T-helper 1 cell treated with Interleukin-12 subunit alpha and Interleukin-12 subunit beta and Interleukin-4 antibody, amounts not matched to agents 30 μg/mL and 1 μg/mL, for 36 hours (primary cell): ENCODE results near the gene ARG2.
"Not testable (repeated sequence)": the region's sequence is repeated elsewhere in the genome, so short reads cannot be mapped to it uniquely, and the experiment has no call there.

Experiments
- H3K27ac Mint-ChIP-seq: one replicate; pipeline ENCODE4 v1.8.0; 2021; ENCODE audit warnings: mild to moderate bottlenecking, mixed read lengths
- H3K27me3 Mint-ChIP-seq: one replicate; pipeline ENCODE4 v1.8.0; 2021; ENCODE audit warnings: low read depth, mixed read lengths
- H3K36me3 Mint-ChIP-seq: one replicate; pipeline ENCODE4 v1.8.0; 2021; ENCODE audit warnings: low read depth, mixed read lengths
- H3K4me1 Mint-ChIP-seq: one replicate; pipeline ENCODE4 v1.8.0; 2021; ENCODE audit warnings: low read depth, mixed read lengths
- H3K4me3 Mint-ChIP-seq: one replicate; pipeline ENCODE4 v1.8.0; 2021; ENCODE audit warnings: mild to moderate bottlenecking, moderate library complexity, mixed read lengths
- H3K9me3 Mint-ChIP-seq: one replicate; pipeline ENCODE4 v1.8.0; 2021; ENCODE audit warnings: mixed read lengths

ARG2 gene

GRCh38 chr14:67602995-67603545 is 16.6 kb upstream of the ARG2 start:
- Mint-ChIP-seq H3K27me3 (peaks cover 20% of the 10 kb centered on the region), H3K9me3 (no peaks in the 10 kb centered on the region), H3K36me3 (peaks cover 5% of the 10 kb centered on the region), H3K27ac (no peak overlapping the region), H3K4me1 (peaks cover 22% of the 10 kb centered on the region), H3K4me3 (no peak overlapping the region)

- no peak overlapping the region for H3K27ac Mint-ChIP-seq
- H3K4me3 Mint-ChIP-seq = no peak overlapping the region
- no peaks in the 10 kb centered on the region for H3K36me3 Mint-ChIP-seq
- no peaks in the 10 kb centered on the region for H3K9me3 Mint-ChIP-seq
- no peaks in the 10 kb centered on the region for H3K4me1 Mint-ChIP-seq
- H3K27me3 Mint-ChIP-seq = peaks cover 18% of the 10 kb centered on the region
These were observed 12.1 kb upstream of the ARG2 start for GRCh38 chr14:67607646-67608045.

GRCh38 chr14:67609642-67610310 is 9.9 kb upstream of the ARG2 start:
- peaks cover 13% of the 10 kb centered on the region for H3K27me3 Mint-ChIP-seq
- H3K4me3 Mint-ChIP-seq = no peak overlapping the region
- no peaks in the 10 kb centered on the region for H3K36me3 Mint-ChIP-seq
- no peak overlapping the region for H3K27ac Mint-ChIP-seq
- H3K4me1 Mint-ChIP-seq = no peaks in the 10 kb centered on the region
- H3K9me3 Mint-ChIP-seq = no peaks in the 10 kb centered on the region

GRCh38 chr14:67610491-67610890 is 9.2 kb upstream of the ARG2 start:
- H3K9me3 Mint-ChIP-seq = no peaks in the 10 kb centered on the region
- no peak overlapping the region for H3K4me3 Mint-ChIP-seq
- H3K27ac Mint-ChIP-seq = no peak overlapping the region
- no peaks in the 10 kb centered on the region for H3K4me1 Mint-ChIP-seq
- no peaks in the 10 kb centered on the region for H3K36me3 Mint-ChIP-seq
- H3K27me3 Mint-ChIP-seq = peaks cover 19% of the 10 kb centered on the region

GRCh38 chr14:67618617-67619063 is 1.1 kb upstream of the ARG2 start:
- Mint-ChIP-seq H3K27ac (peak overlapping the region; percentile 83), H3K27me3 (peaks cover 19% of the 10 kb centered on the region), H3K4me1 (peaks cover 28% of the 10 kb centered on the region), H3K4me3 (peak overlapping the region; percentile 77), H3K36me3 (no peaks in the 10 kb centered on the region), H3K9me3 (no peaks in the 10 kb centered on the region)

GRCh38 chr14:67620217-67620785 is 581 bp downstream of the ARG2 start:
- H3K27me3 Mint-ChIP-seq = peaks cover 12% of the 10 kb centered on the region
- H3K27ac Mint-ChIP-seq = peak overlapping the region; percentile 59
- H3K9me3 Mint-ChIP-seq = no peaks in the 10 kb centered on the region
- no peaks in the 10 kb centered on the region for H3K36me3 Mint-ChIP-seq
- peak overlapping the region; percentile 85 for H3K4me3 Mint-ChIP-seq
- H3K4me1 Mint-ChIP-seq = peaks cover 28% of the 10 kb centered on the region

GRCh38 chr14:67622675-67623074 is 3.0 kb downstream of the ARG2 start:
- peaks cover 28% of the 10 kb centered on the region for H3K4me1 Mint-ChIP-seq
- no peaks in the 10 kb centered on the region for H3K36me3 Mint-ChIP-seq
- H3K4me3 Mint-ChIP-seq = peak overlapping the region; percentile 39
- peak overlapping the region; percentile 65 for H3K27ac Mint-ChIP-seq
- peaks cover 10% of the 10 kb centered on the region for H3K27me3 Mint-ChIP-seq
- H3K9me3 Mint-ChIP-seq = no peaks in the 10 kb centered on the region

- Mint-ChIP-seq H3K36me3 (no peaks in the 10 kb centered on the region), H3K27me3 (peaks cover 10% of the 10 kb centered on the region), H3K27ac (peak overlapping the region; percentile 65), H3K4me1 (peaks cover 28% of the 10 kb centered on the region), H3K4me3 (peak overlapping the region; percentile 39), H3K9me3 (no peaks in the 10 kb centered on the region)
These were observed 3.4 kb downstream of the ARG2 start for GRCh38 chr14:67623114-67623513.

GRCh38 chr14:67626131-67626530 is 6.4 kb downstream of the ARG2 start:
- not testable (repeated sequence) for H3K27me3 Mint-ChIP-seq, H3K9me3 Mint-ChIP-seq, H3K27ac Mint-ChIP-seq, H3K4me1 Mint-ChIP-seq, H3K4me3 Mint-ChIP-seq, H3K36me3 Mint-ChIP-seq

- Mint-ChIP-seq H3K36me3 (no peaks in the 10 kb centered on the region), H3K27ac (no peak overlapping the region), H3K4me1 (peaks cover 9% of the 10 kb centered on the region), H3K27me3 (no peaks in the 10 kb centered on the region), H3K9me3 (no peaks in the 10 kb centered on the region), H3K4me3 (no peak overlapping the region)
These were observed 7.8 kb downstream of the ARG2 start for GRCh38 chr14:67627519-67627918.

- H3K27me3 Mint-ChIP-seq = no peaks in the 10 kb centered on the region
- H3K36me3 Mint-ChIP-seq = no peaks in the 10 kb centered on the region
- no peaks in the 10 kb centered on the region for H3K9me3 Mint-ChIP-seq
- H3K27ac Mint-ChIP-seq = no peak overlapping the region
- no peaks in the 10 kb centered on the region for H3K4me1 Mint-ChIP-seq
- H3K4me3 Mint-ChIP-seq = no peak overlapping the region
These were observed 10.5 kb downstream of the ARG2 start for GRCh38 chr14:67630186-67630585.

- Mint-ChIP-seq H3K9me3 (no peaks in the 10 kb centered on the region), H3K27ac (no peak overlapping the region), H3K4me3 (no peak overlapping the region), H3K36me3 (no peaks in the 10 kb centered on the region), H3K27me3 (no peaks in the 10 kb centered on the region), H3K4me1 (no peaks in the 10 kb centered on the region)
These were observed 11.2 kb downstream of the ARG2 start for GRCh38 chr14:67630938-67631337.

- H3K27ac Mint-ChIP-seq = no peak overlapping the region
- H3K36me3 Mint-ChIP-seq = no peaks in the 10 kb centered on the region
- H3K27me3 Mint-ChIP-seq = no peaks in the 10 kb centered on the region
- H3K4me1 Mint-ChIP-seq = peaks cover 1% of the 10 kb centered on the region
- H3K9me3 Mint-ChIP-seq = no peaks in the 10 kb centered on the region
- no peak overlapping the region for H3K4me3 Mint-ChIP-seq
These were observed 13.9 kb downstream of the ARG2 start for GRCh38 chr14:67633451-67634147.

- Mint-ChIP-seq H3K9me3 (no peaks in the 10 kb centered on the region), H3K27me3 (no peaks in the 10 kb centered on the region), H3K4me1 (peaks cover 1% of the 10 kb centered on the region), H3K27ac (no peak overlapping the region), H3K36me3 (no peaks in the 10 kb centered on the region), H3K4me3 (no peak overlapping the region)
These were observed 16.7 kb downstream of the ARG2 start for GRCh38 chr14:67636361-67636919.
